Measurements from ENCODE around the gene SF3A2. TPM values are rescaled to one million over a fixed set of nuclear protein-coding genes. Genes with fewer than 3 reads are reported as not detected.

Gene SF3A2
- polyA plus RNA-seq, 1 donor from 2014 or later, result 14.4 TPM

- TF ChIP-seq EP300 (conservative IDR thresholded peaks at IDR 0.05; ENCODE audit: poor library complexity, severe bottlenecking) (no peak), TAF1 (IDR thresholded peaks at IDR 0.05; ENCODE audit: low read depth) (no peak), SMC3 (conservative IDR thresholded peaks at IDR 0.05; ENCODE audit: poor library complexity) (no peak)
Observed at GRCh38 chr19:2240881-2241760, 4.5 kb downstream of the SF3A2 start (continued).

GRCh38 chr19:2242092-2242537 lies 5.5 kb downstream of the SF3A2 start:
- Histone ChIP-seq H3K27ac (ENCODE audit: low read length) (no peak overlapping the region), H4K20me1 (ENCODE audit: insufficient read depth) (no peaks in the 10 kb centered on the region), H3K79me2 (replicated peaks; ENCODE audit: insufficient read depth, low read length) (peaks cover 59% of the 10 kb centered on the region), H3K27me3 (ENCODE audit: insufficient read depth, low read depth, low read length) (no peaks in the 10 kb centered on the region), H3K9ac (ENCODE audit: low read length) (no peak overlapping the region), H3K36me3 (ENCODE audit: insufficient read depth, low read length) (no peaks in the 10 kb centered on the region), H3F3A (ENCODE audit: insufficient read depth, low read length, poor library complexity, severe bottlenecking) (no peaks in the 10 kb centered on the region), H2AFZ (ENCODE audit: low read depth, low read length) (no peak overlapping the region), H3K9me3 (ENCODE audit: low read length) (no peaks in the 10 kb centered on the region), H3K4me2 (ENCODE audit: low read length) (no peak overlapping the region), H3K9me2 (ENCODE audit: insufficient read depth, low read length) (no peaks in the 10 kb centered on the region), H3K4me3 (ENCODE audit: low read length) (no peak overlapping the region)
- TF ChIP-seq TAF1 (IDR thresholded peaks at IDR 0.05; ENCODE audit: low read depth) (no peak), EZH2 (IDR thresholded peaks at IDR 0.05; ENCODE audit: borderline replicate concordance, insufficient read depth, low read length, poor library complexity, severe bottlenecking) (no peak), SMC3 (conservative IDR thresholded peaks at IDR 0.05; ENCODE audit: poor library complexity) (no peak), REST (IDR thresholded peaks at IDR 0.05; ENCODE audit: borderline replicate concordance) (no peak)
- TF ChIP-seq, protein P1, sequence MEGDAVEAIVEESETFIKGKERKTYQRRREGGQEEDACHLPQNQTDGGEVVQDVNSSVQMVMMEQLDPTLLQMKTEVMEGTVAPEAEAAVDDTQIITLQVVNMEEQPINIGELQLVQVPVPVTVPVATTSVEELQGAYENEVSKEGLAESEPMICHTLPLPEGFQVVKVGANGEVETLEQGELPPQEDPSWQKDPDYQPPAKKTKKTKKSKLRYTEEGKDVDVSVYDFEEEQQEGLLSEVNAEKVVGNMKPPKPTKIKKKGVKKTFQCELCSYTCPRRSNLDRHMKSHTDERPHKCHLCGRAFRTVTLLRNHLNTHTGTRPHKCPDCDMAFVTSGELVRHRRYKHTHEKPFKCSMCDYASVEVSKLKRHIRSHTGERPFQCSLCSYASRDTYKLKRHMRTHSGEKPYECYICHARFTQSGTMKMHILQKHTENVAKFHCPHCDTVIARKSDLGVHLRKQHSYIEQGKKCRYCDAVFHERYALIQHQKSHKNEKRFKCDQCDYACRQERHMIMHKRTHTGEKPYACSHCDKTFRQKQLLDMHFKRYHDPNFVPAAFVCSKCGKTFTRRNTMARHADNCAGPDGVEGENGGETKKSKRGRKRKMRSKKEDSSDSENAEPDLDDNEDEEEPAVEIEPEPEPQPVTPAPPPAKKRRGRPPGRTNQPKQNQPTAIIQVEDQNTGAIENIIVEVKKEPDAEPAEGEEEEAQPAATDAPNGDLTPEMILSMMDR (IDR thresholded peaks at IDR 0.05; ENCODE audit: poor library complexity, severe bottlenecking), result no peak

- Histone ChIP-seq H3F3A (ENCODE audit: insufficient read depth, low read length, poor library complexity, severe bottlenecking) (no peaks in the 10 kb centered on the region), H3K27me3 (ENCODE audit: insufficient read depth, low read depth, low read length) (no peaks in the 10 kb centered on the region), H3K4me2 (ENCODE audit: low read length) (no peak overlapping the region), H3K9ac (ENCODE audit: low read length) (no peak overlapping the region), H3K36me3 (ENCODE audit: insufficient read depth, low read length) (no peaks in the 10 kb centered on the region), H3K27ac (ENCODE audit: low read length) (no peak overlapping the region), H3K9me3 (ENCODE audit: low read length) (no peaks in the 10 kb centered on the region), H3K9me2 (ENCODE audit: insufficient read depth, low read length) (no peaks in the 10 kb centered on the region), H2AFZ (ENCODE audit: low read depth, low read length) (no peak overlapping the region), H3K79me2 (replicated peaks; ENCODE audit: insufficient read depth, low read length) (peaks cover 52% of the 10 kb centered on the region), H3K4me3 (ENCODE audit: low read length) (no peak overlapping the region), H4K20me1 (ENCODE audit: insufficient read depth) (no peaks in the 10 kb centered on the region)
- TF ChIP-seq, protein P1 (IDR thresholded peaks at IDR 0.05; ENCODE audit: poor library complexity, severe bottlenecking), result no peak
- TF ChIP-seq RAD21 (conservative IDR thresholded peaks at IDR 0.05) (no peak), MXI1 (conservative IDR thresholded peaks at IDR 0.05; ENCODE audit: poor library complexity, severe bottlenecking) (no peak), POLR2AphosphoS5 (IDR thresholded peaks at IDR 0.05) (no peak), EP300 (conservative IDR thresholded peaks at IDR 0.05; ENCODE audit: poor library complexity, severe bottlenecking) (no peak), SMC3 (conservative IDR thresholded peaks at IDR 0.05; ENCODE audit: poor library complexity) (no peak), EZH2 (IDR thresholded peaks at IDR 0.05; ENCODE audit: borderline replicate concordance, insufficient read depth, low read length, poor library complexity, severe bottlenecking) (no peak)
Observed at GRCh38 chr19:2242816-2243215, 6.2 kb downstream of the SF3A2 start.

Data from neural cell (in vitro differentiated cells).